ENCODE data around the gene VSTM4.
A peak's percentile ranks its signal among the peaks of the same experiment; 100 is the strongest.

GRCh38 chr10:48976196-48976595 lies 139.1 kb downstream of the VSTM4 start:
- TF ChIP-seq EZH2phosphoT487 (IDR thresholded peaks at IDR 0.05; ENCODE audit: borderline replicate concordance) (no peak), CTCF (conservative IDR thresholded peaks at IDR 0.05; ENCODE audit: low read length) (peak; percentile 61)

Data from Loucy (cell line).